ENCODE data around the gene TOR2A.
"Not testable (repeated sequence)": the region's sequence is repeated elsewhere in the genome, so short reads cannot be mapped to it uniquely, and the experiment has no call there.

TOR2A gene

DNA sequence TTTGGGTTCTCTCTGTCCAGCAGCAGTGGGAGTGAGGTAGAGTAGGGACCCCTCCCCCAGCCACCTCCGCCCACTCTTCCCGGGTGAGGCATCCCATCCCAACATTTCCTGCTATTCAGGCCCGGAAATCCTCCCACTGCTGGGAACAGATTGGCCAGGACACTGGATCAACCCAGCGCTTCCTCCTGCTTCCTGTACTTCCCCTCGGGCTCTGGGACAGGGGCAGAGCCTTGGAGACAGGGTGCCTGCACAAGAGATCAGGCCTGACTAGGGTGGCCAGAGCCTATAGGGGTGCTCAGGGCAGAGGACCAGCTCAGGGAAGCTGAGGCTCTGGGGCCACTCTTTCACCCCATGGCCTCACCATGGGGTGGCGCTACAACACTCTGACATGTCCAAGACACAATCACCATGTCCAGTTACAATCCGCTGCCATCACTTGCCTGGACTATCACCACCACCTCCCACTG, 28.9 kb upstream of the TOR2A start:
- no peaks in the 10 kb centered on the region for H3K9me3 ChIP-seq (ENCODE audit: control insufficient read depth, low read length)
- peak overlapping the region; percentile 77 for H3K27ac ChIP-seq
- H3K4me1 ChIP-seq = no peaks in the 10 kb centered on the region
- no peak overlapping the region for H3K4me2 ChIP-seq (ENCODE audit: low read length)
- H2AFZ ChIP-seq = no peak overlapping the region
- TF ChIP-seq, protein P1, sequence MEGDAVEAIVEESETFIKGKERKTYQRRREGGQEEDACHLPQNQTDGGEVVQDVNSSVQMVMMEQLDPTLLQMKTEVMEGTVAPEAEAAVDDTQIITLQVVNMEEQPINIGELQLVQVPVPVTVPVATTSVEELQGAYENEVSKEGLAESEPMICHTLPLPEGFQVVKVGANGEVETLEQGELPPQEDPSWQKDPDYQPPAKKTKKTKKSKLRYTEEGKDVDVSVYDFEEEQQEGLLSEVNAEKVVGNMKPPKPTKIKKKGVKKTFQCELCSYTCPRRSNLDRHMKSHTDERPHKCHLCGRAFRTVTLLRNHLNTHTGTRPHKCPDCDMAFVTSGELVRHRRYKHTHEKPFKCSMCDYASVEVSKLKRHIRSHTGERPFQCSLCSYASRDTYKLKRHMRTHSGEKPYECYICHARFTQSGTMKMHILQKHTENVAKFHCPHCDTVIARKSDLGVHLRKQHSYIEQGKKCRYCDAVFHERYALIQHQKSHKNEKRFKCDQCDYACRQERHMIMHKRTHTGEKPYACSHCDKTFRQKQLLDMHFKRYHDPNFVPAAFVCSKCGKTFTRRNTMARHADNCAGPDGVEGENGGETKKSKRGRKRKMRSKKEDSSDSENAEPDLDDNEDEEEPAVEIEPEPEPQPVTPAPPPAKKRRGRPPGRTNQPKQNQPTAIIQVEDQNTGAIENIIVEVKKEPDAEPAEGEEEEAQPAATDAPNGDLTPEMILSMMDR (IDR thresholded peaks at IDR 0.05) = no peak
- no peaks in the 10 kb centered on the region for H3K27me3 ChIP-seq (ENCODE audit: control insufficient read depth, insufficient read depth, low read length)
- H3K9ac ChIP-seq = no peak overlapping the region
- H3K36me3 ChIP-seq (ENCODE audit: control insufficient read depth, insufficient read depth, low read length) = no peaks in the 10 kb centered on the region
- no peaks in the 10 kb centered on the region for H3K79me2 ChIP-seq
- no peak overlapping the region for H3K4me3 ChIP-seq (ENCODE audit: low read depth, low read length)

DNA sequence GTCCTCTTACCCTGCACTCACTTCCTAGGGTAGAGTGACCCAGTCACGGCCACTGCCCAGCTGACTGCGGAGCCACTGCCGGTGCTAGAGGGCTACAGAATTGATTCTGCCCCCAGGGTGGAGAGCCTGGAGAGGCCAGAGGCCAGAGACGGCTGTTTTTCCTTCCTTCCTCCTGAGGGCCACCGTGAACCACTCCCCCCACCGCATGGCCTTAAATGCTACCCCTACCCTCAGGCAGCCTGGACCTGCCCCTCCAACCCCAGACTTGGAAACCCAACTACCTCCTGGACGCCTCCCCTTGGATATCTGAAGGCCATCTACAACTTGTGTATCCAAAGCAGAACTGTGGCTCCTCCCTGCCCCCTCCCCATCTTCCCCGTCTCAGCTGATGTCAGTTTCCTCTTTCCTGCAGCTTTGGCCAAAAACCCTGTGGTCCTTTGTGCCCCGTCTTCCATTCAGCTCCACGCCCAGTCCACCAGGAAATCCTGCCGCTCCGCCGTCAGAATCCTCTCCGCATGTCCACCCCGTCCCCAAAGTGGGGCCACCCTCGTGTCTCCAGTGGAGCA, 27.1 kb upstream of the TOR2A start:
- H3K4me3 ChIP-seq (ENCODE audit: low read depth, low read length) = no peak overlapping the region
- no peak overlapping the region for H2AFZ ChIP-seq
- no peak overlapping the region for H3K4me2 ChIP-seq (ENCODE audit: low read length)
- H3K27me3 ChIP-seq (ENCODE audit: control insufficient read depth, insufficient read depth, low read length) = no peaks in the 10 kb centered on the region
- no peak overlapping the region for H3K9ac ChIP-seq
- TF ChIP-seq, protein P1 (IDR thresholded peaks at IDR 0.05) = no peak
- H3K9me3 ChIP-seq (ENCODE audit: control insufficient read depth, low read length) = no peaks in the 10 kb centered on the region
- no peaks in the 10 kb centered on the region for H3K79me2 ChIP-seq
- peak overlapping the region; percentile 77 for H3K27ac ChIP-seq
- no peaks in the 10 kb centered on the region for H3K36me3 ChIP-seq (ENCODE audit: control insufficient read depth, insufficient read depth, low read length)
- H3K4me1 ChIP-seq = no peaks in the 10 kb centered on the region

- H3K9ac ChIP-seq = no peak overlapping the region
- no peak overlapping the region for H3K4me3 ChIP-seq (ENCODE audit: low read depth, low read length)
- no peaks in the 10 kb centered on the region for H3K4me1 ChIP-seq
Measured at GRCh38 chr9:127761491-127761956, 26.4 kb upstream of the TOR2A start.

GRCh38 chr9:127761061-127761460, 26.0 kb upstream of the TOR2A start:
- no peaks in the 10 kb centered on the region for H3K4me1 ChIP-seq
- H3K27me3 ChIP-seq (ENCODE audit: control insufficient read depth, insufficient read depth, low read length) = no peaks in the 10 kb centered on the region
- no peaks in the 10 kb centered on the region for H3K79me2 ChIP-seq
- H3K27ac ChIP-seq = peak overlapping the region; percentile 24
- TF ChIP-seq, protein P1 (IDR thresholded peaks at IDR 0.05) = no peak
- H3K36me3 ChIP-seq (ENCODE audit: control insufficient read depth, insufficient read depth, low read length) = no peaks in the 10 kb centered on the region
- H3K9ac ChIP-seq = no peak overlapping the region
- H3K9me3 ChIP-seq (ENCODE audit: control insufficient read depth, low read length) = no peaks in the 10 kb centered on the region
- no peak overlapping the region for H2AFZ ChIP-seq
- H3K4me3 ChIP-seq (ENCODE audit: low read depth, low read length) = no peak overlapping the region
- no peak overlapping the region for H3K4me2 ChIP-seq (ENCODE audit: low read length)

More at GRCh38 chr9:127761491-127761956, 26.4 kb upstream of the TOR2A start:
- no peaks in the 10 kb centered on the region for H3K27me3 ChIP-seq (ENCODE audit: control insufficient read depth, insufficient read depth, low read length)
- no peaks in the 10 kb centered on the region for H3K79me2 ChIP-seq
- peak overlapping the region; percentile 56 for H3K27ac ChIP-seq
- TF ChIP-seq, protein P1 (IDR thresholded peaks at IDR 0.05) = no peak
- no peaks in the 10 kb centered on the region for H3K9me3 ChIP-seq (ENCODE audit: control insufficient read depth, low read length)
- H3K36me3 ChIP-seq (ENCODE audit: control insufficient read depth, insufficient read depth, low read length) = no peaks in the 10 kb centered on the region
- no peak overlapping the region for H3K4me2 ChIP-seq (ENCODE audit: low read length)
- no peak overlapping the region for H2AFZ ChIP-seq

DNA sequence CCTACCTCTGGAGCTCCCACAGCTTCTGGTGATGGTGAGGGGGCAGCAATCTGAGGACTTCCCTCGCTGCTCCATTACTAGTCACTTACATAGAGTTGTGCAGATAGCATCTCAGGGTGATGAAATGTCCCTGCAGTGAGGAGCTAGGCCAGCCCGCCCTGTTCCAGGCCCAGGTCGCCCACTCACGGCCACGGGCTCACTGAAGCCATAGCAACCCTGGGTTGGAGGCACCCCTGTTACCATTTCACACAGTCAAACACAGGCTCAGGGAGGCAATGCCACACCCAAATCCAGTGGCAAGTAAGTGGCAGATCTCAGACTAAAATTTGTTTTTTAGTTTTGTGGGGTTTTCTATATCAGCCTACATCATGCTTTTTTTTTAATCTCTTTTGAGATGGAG, 23.7 kb upstream of the TOR2A start:
- TF ChIP-seq, protein P1 (IDR thresholded peaks at IDR 0.05) = no peak

GRCh38 chr9:127756776-127757175, 21.7 kb upstream of the TOR2A start:
- not testable (repeated sequence) for H3K4me1 ChIP-seq; H3K4me2 ChIP-seq (ENCODE audit: low read length); H3K4me3 ChIP-seq (ENCODE audit: low read depth, low read length); H3K27ac ChIP-seq; H3K9me3 ChIP-seq (ENCODE audit: control insufficient read depth, low read length); H3K9ac ChIP-seq; H2AFZ ChIP-seq; H3K79me2 ChIP-seq; H3K36me3 ChIP-seq (ENCODE audit: control insufficient read depth, insufficient read depth, low read length)
- H3K27me3 ChIP-seq (ENCODE audit: control insufficient read depth, insufficient read depth, low read length) = peaks cover 12% of the 10 kb centered on the region

More for the DNA sequence above, 23.7 kb upstream of the TOR2A start:
- H3K4me2 ChIP-seq (ENCODE audit: low read length) = no peak overlapping the region
- H3K9ac ChIP-seq = no peak overlapping the region
- no peak overlapping the region for H3K27ac ChIP-seq
- no peaks in the 10 kb centered on the region for H3K79me2 ChIP-seq
- H3K27me3 ChIP-seq (ENCODE audit: control insufficient read depth, insufficient read depth, low read length) = peaks cover 12% of the 10 kb centered on the region
- H3K36me3 ChIP-seq (ENCODE audit: control insufficient read depth, insufficient read depth, low read length) = no peaks in the 10 kb centered on the region
- H3K4me1 ChIP-seq = no peaks in the 10 kb centered on the region
- no peak overlapping the region for H2AFZ ChIP-seq
- no peaks in the 10 kb centered on the region for H3K9me3 ChIP-seq (ENCODE audit: control insufficient read depth, low read length)
- no peak overlapping the region for H3K4me3 ChIP-seq (ENCODE audit: low read depth, low read length)

Data from parathyroid adenoma (tissue), 2 donors.